Muscle of leg (tissue), 16 donors: ENCODE results near the gene AMT. TPM values are rescaled to one million over a fixed set of nuclear protein-coding genes. Genes with fewer than 3 reads are reported as not detected.
A peak's percentile ranks its signal among the peaks of the same experiment; 100 is the strongest.

Experiments
- DNase-seq: peaks from one replicate; pipeline ENCODE4 v3.0.0; 2013
- H3K27ac ChIP-seq: one replicate; pipeline ENCODE4 v1.5.1; 2013; ENCODE audit warnings: mild to moderate bottlenecking, low read length, control low read depth
- H3K27me3 ChIP-seq: one replicate; pipeline ENCODE4 v1.6.1; 2013; ENCODE audit warnings: low read length; ENCODE audit not compliant: control insufficient read depth, insufficient read depth
- H3K36me3 ChIP-seq: one replicate; pipeline ENCODE4 v1.6.1; 2013; ENCODE audit warnings: low read length; ENCODE audit not compliant: control insufficient read depth, insufficient read depth
- H3K4me1 ChIP-seq: one replicate; pipeline ENCODE4 v1.6.1; 2013; ENCODE audit warnings: low read length; ENCODE audit not compliant: control insufficient read depth, insufficient read depth
- H3K4me3 ChIP-seq: one replicate; pipeline ENCODE4 v1.5.1; 2013; ENCODE audit warnings: low read length, control low read depth
- H3K9me3 ChIP-seq: replicated peaks from 2 replicates; pipeline ENCODE4 v1.6.1; 2013; ENCODE audit warnings: low read depth, low read length; ENCODE audit not compliant: control insufficient read depth
- WGBS: methylation state at CpG from one replicate; pipeline ENCODE4 v1.1.5; 2013; ENCODE audit warnings: missing lambda C conversion rate; ENCODE audit not compliant: insufficient coverage; 5-methylcytosine and 5-hydroxymethylcytosine counted together
- long read RNA-seq, 11 donors: transcript quantifications; one replicate each; lab custom pipeline, GENCODE V29; 2026
- polyA plus RNA-seq, 8 donors: library from polyadenylated mRNA; unstranded; fragments of 120-200 nt; gene quantifications; one replicate each; pipeline versions ENCODE4 v1.2.1 to v1.2.3, GENCODE V29; 2013; ENCODE audit warnings: inconsistent platforms in 1 of 8, low replicate concordance in 1 of 8; ENCODE audit not compliant: insufficient read length in 8 of 8, insufficient read depth in 1 of 8
- total RNA-seq: library from RNA; stranded (reverse); fragments of 120-200 nt; gene quantifications from one replicate; pipeline ENCODE4 v1.2.4, GENCODE V29; 2013

The AMT gene
- 5.5 TPM for total RNA-seq
- 10 to 100 TPM in 4 of 8 donors, 1 to 10 TPM in 4; 6.7 to 19.0 (median 11.2) TPM for polyA plus RNA-seq
- long read RNA-seq, donor 1, partial matches to known transcripts: 0 of 2 reads
- long read RNA-seq, donor 1, other reads (novel, unspliced or antisense): 0 of 2 reads
- long read RNA-seq, donor 2: 0 reads
- long read RNA-seq, donor 3, partial matches to known transcripts: 0 of 12 reads
- long read RNA-seq, donor 3, other reads (novel, unspliced or antisense): 0 of 12 reads
- long read RNA-seq, donor 4, partial matches to known transcripts: 0 of 3 reads
- long read RNA-seq, donor 4, other reads (novel, unspliced or antisense): 0 of 3 reads
- long read RNA-seq, donor 5, partial matches to known transcripts: 0 of 4 reads
- long read RNA-seq, donor 5, other reads (novel, unspliced or antisense): 0 of 4 reads
- long read RNA-seq, donor 6, partial matches to known transcripts: 0 of 3 reads
- long read RNA-seq, donor 6, other reads (novel, unspliced or antisense): 0 of 3 reads
- long read RNA-seq, donor 7, partial matches to known transcripts: 0 of 7 reads
- long read RNA-seq, donor 7, other reads (novel, unspliced or antisense): 0 of 7 reads
- long read RNA-seq, donor 8, partial matches to known transcripts: 0 of 3 reads
- long read RNA-seq, donor 8, other reads (novel, unspliced or antisense): 0 of 3 reads
- long read RNA-seq, donor 9, partial matches to known transcripts: 0 of 6 reads
- long read RNA-seq, donor 9, other reads (novel, unspliced or antisense): 0 of 6 reads
- long read RNA-seq, donor 10, full-length matches to known transcripts: 11 of 11 reads
- long read RNA-seq, donor 10, partial matches to known transcripts: 0 of 11 reads
- long read RNA-seq, donor 10, other reads (novel, unspliced or antisense): 0 of 11 reads
- long read RNA-seq, donor 11, full-length matches to known transcripts: 5 of 5 reads
- long read RNA-seq, donor 11, partial matches to known transcripts: 0 of 5 reads
- long read RNA-seq, donor 11, other reads (novel, unspliced or antisense): 0 of 5 reads

- WGBS: 26% methylated on average over 21 of the region's 25 CpGs
- DNase-seq: peak; percentile 56
- Histone ChIP-seq H3K4me3 (peak within 1 kb of the TSS; percentile 37), H3K9me3 (no peaks in the 10 kb centered on the region), H3K36me3 (peaks cover 44% of the 10 kb centered on the region), H3K27ac (peak within 1 kb of the TSS; percentile 10), H3K27me3 (no peaks in the 10 kb centered on the region), H3K4me1 (peaks cover 18% of the 10 kb centered on the region)
Observed at GRCh38 chr3:49422379-49423248, at the start of gene AMT. Gene AMT, minus strand, starts transcription at chr3:49422473. Its CDS starts 23 bp downstream, at chr3:49422450.

- peak overlapping the region; percentile 70 for H3K4me3 ChIP-seq
- peaks cover 2% of the 10 kb centered on the region for H3K36me3 ChIP-seq
- H3K9me3 ChIP-seq: no peaks in the 10 kb centered on the region
- 4% methylated on average over 18 of the region's 23 CpGs for WGBS
- peak overlapping the region; percentile 93 for H3K27ac ChIP-seq
- peaks cover 36% of the 10 kb centered on the region for H3K4me1 ChIP-seq
- H3K27me3 ChIP-seq: no peaks in the 10 kb centered on the region
- peak; percentile 43 for DNase-seq
Observed at GRCh38 chr3:49470714-49471420, 48.6 kb upstream of the AMT start.

- peak; percentile 99 for DNase-seq
- Histone ChIP-seq H3K36me3 (peaks cover 2% of the 10 kb centered on the region), H3K4me1 (peaks cover 44% of the 10 kb centered on the region), H3K9me3 (no peaks in the 10 kb centered on the region), H3K4me3 (peak within 1 kb of the TSS; percentile 70), H3K27me3 (no peaks in the 10 kb centered on the region), H3K27ac (peak within 1 kb of the TSS; percentile 99)
- under 1% methylated on average over 105 of the region's 108 CpGs for WGBS
Observed at GRCh38 chr3:49469936-49470713, 47.9 kb upstream of the AMT start, which contains the start of gene DAG1. Gene DAG1, plus strand, starts transcription at chr3:49470267. Its CDS starts 40,268 bp downstream, at chr3:49510535.

- Histone ChIP-seq H3K27me3 (no peaks in the 10 kb centered on the region), H3K27ac (peak overlapping the region; percentile 99), H3K9me3 (no peaks in the 10 kb centered on the region), H3K4me1 (peaks cover 47% of the 10 kb centered on the region), H3K36me3 (peaks cover 2% of the 10 kb centered on the region), H3K4me3 (peak overlapping the region; percentile 48)
- DNase-seq: peak; percentile 96
- whole genome bisulfite sequencing: 3% methylated on average over 18 of the region's 23 CpGs
Observed at GRCh38 chr3:49469037-49469935, 47.0 kb upstream of the AMT start.

GRCh38 chr3:49466085-49466484 is 43.8 kb upstream of the AMT start:
- H3K4me3 ChIP-seq: no peak overlapping the region
- no CpG with 5 or more reads among the region's 2 CpGs for WGBS
- peaks cover 65% of the 10 kb centered on the region for H3K4me1 ChIP-seq

GRCh38 chr3:49465270-49466034 is 43.2 kb upstream of the AMT start:
- peak; percentile 65 for DNase-seq
- H3K36me3 ChIP-seq: no peaks in the 10 kb centered on the region
- H3K4me1 ChIP-seq: peaks cover 72% of the 10 kb centered on the region
- no peak overlapping the region for H3K4me3 ChIP-seq
- no peaks in the 10 kb centered on the region for H3K9me3 ChIP-seq
- H3K27ac ChIP-seq: peak overlapping the region; percentile 88
- no peaks in the 10 kb centered on the region for H3K27me3 ChIP-seq
- 83% methylated on average over 10 of the region's 18 CpGs for WGBS

More at GRCh38 chr3:49466085-49466484, 43.8 kb upstream of the AMT start:
- Histone ChIP-seq H3K27me3 (no peaks in the 10 kb centered on the region), H3K27ac (peak overlapping the region; percentile 88), H3K9me3 (no peaks in the 10 kb centered on the region), H3K36me3 (no peaks in the 10 kb centered on the region)
- no peak for DNase-seq

- DNase-seq: no peak
- H3K9me3 ChIP-seq: no peaks in the 10 kb centered on the region
- no peaks in the 10 kb centered on the region for H3K36me3 ChIP-seq
- H3K4me1 ChIP-seq: peaks cover 81% of the 10 kb centered on the region
- no peak overlapping the region for H3K4me3 ChIP-seq
- no peaks in the 10 kb centered on the region for H3K27me3 ChIP-seq
- WGBS: 78% methylated on average over 1 of the region's 3 CpGs
- peak overlapping the region; percentile 86 for H3K27ac ChIP-seq
Observed at GRCh38 chr3:49462222-49462621, 39.9 kb upstream of the AMT start.
